Hair follicular keratinocyte (primary cell): Measurements from ENCODE around the gene XRCC4. TPM values are rescaled to one million over a fixed set of nuclear protein-coding genes. Genes with fewer than 3 reads are reported as not detected.

Experiments
- total RNA-seq: library from RNA; depleted of rRNA; stranded (reverse); fragments of >200 nt; gene quantifications from 2 replicates; pipeline ENCODE4 v1.2.3, GENCODE V29; 2015

Gene XRCC4
- 9.1 and 18.1 TPM in 2 replicates for total RNA-seq

GRCh38 chr5:83076742-83077661, at the start of gene XRCC4, which contains the start of gene TMEM167A:
Gene XRCC4, plus strand, starts transcription at chr5:83077547. Its CDS starts 27,373 bp downstream, at chr5:83104920.
Gene TMEM167A, minus strand, starts transcription at chr5:83077394. Its CDS starts 71 bp downstream, at chr5:83077323.

Other genes starting within 250 kb of the XRCC4 start
- gene TMEM167A, start 153 bp upstream of the XRCC4 start, total RNA-seq: 29.4 and 39.1 TPM in 2 replicates